Measurements from ENCODE around the gene PSMG4.

PSMG4 gene

DNA sequence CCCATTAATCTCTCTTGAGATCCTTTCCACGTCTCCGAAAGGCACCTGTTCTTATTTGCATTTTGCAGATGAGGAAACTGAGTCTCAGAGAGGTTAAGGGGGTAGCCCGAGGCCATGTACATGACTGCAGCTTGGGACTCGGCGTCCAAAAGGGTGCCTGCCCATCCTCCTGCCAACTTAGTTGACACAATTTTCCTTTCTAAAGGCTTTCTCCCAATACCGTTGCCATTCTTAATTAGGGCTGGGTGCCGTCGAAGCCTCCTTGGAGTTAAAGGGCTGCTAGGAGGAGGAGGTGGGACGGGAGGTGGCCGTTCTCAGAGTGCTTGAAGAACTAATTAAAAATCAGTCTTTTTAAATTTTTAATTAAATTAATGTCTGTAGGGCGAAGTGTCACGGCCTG, 546 bp upstream of the PSMG4 start:
- no peak for DNase-seq
- Histone ChIP-seq H3K27me3 (no peaks in the 10 kb centered on the region), H3K4me3 (peak overlapping the region; percentile 90 to 98), H3K4me1 (peaks cover 2 to 33% (median 22%) of the 10 kb centered on the region in 4 donors), H3K27ac (peak overlapping the region; percentile 72 to 74), H3K9me3 (no peaks in the 10 kb centered on the region), H3K36me3 (peaks cover 0 to under 1% (median 0%) of the 10 kb centered on the region in 3 donors)
- TF ChIP-seq, protein P1, sequence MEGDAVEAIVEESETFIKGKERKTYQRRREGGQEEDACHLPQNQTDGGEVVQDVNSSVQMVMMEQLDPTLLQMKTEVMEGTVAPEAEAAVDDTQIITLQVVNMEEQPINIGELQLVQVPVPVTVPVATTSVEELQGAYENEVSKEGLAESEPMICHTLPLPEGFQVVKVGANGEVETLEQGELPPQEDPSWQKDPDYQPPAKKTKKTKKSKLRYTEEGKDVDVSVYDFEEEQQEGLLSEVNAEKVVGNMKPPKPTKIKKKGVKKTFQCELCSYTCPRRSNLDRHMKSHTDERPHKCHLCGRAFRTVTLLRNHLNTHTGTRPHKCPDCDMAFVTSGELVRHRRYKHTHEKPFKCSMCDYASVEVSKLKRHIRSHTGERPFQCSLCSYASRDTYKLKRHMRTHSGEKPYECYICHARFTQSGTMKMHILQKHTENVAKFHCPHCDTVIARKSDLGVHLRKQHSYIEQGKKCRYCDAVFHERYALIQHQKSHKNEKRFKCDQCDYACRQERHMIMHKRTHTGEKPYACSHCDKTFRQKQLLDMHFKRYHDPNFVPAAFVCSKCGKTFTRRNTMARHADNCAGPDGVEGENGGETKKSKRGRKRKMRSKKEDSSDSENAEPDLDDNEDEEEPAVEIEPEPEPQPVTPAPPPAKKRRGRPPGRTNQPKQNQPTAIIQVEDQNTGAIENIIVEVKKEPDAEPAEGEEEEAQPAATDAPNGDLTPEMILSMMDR (IDR thresholded peaks at IDR 0.05): no peak
- intact Hi-C loops (cut with DNase I; ENCODE audit: low total_unique reads): no loop called here

DNA sequence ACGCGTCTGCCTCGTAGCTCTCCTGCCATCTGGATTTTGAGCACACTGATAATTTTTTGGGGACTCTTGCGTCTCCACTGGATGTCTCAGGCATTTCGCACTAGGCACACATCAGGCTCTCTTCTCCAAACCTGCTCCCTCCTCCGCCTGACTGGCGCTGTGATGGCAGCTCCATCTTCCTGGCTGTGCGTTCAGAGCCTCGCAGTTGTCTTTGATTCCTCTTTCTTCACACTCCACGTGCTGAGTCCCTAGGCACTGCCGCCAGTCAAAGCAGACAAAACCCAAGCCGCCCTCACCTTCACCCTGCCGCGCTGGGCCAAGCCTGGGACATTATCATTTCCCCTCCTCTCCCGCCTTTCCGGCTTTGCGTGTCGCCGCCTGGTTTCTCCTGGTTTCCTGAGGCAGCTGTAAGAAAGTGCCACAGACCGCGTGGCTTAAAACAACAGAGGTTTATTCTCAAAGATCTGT, 778 bp downstream of the PSMG4 start:
- H3K27ac ChIP-seq: peak overlapping the region; percentile 72 to 74
- H3K36me3 ChIP-seq: peaks cover 10 to 14% (median 12%) of the 10 kb centered on the region in 3 donors
- H3K4me3 ChIP-seq: peak overlapping the region; percentile 90 to 98
- TF ChIP-seq, protein P1 (IDR thresholded peaks at IDR 0.05): no peak
- intact Hi-C loops (cut with DNase I; ENCODE audit: low total_unique reads): no loop called here
- no peaks in the 10 kb centered on the region for H3K9me3 ChIP-seq
- H3K4me1 ChIP-seq: peaks cover 2 to 37% (median 22%) of the 10 kb centered on the region in 4 donors
- DNase-seq: no peak
- H3K27me3 ChIP-seq: no peaks in the 10 kb centered on the region

DNA sequence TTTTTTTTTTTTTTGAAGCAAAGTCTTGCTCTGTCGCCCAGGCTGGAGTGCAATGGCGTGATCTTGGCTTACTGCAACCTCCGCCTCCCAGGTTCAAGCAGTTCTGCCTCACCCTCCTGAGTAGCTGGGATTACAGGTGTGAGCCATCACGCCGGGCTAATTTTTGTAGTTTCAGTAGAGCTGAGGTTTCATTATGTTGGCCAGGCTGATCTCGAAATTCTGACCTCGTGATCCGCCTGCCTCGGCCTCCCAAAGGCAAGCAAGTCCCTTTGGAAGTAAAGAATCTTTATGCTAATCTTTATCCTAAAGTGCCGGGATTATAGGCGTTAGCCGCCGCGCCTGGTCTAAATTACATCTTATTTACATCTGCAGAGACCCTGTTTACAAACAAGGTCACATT, 1.5 kb downstream of the PSMG4 start:
- Histone ChIP-seq H3K4me3 (peak overlapping the region; percentile 90 to 98), H3K27ac (no peak overlapping the region), H3K27me3 (no peaks in the 10 kb centered on the region), H3K4me1 (peaks cover 2 to 37% (median 22%) of the 10 kb centered on the region in 4 donors), H3K9me3 (no peaks in the 10 kb centered on the region), H3K36me3 (peaks cover 10 to 18% (median 18%) of the 10 kb centered on the region in 3 donors)
- intact Hi-C loops (cut with DNase I; ENCODE audit: low total_unique reads): no loop called here
- DNase-seq: no peak
- TF ChIP-seq, protein P1 (IDR thresholded peaks at IDR 0.05): no peak

DNA sequence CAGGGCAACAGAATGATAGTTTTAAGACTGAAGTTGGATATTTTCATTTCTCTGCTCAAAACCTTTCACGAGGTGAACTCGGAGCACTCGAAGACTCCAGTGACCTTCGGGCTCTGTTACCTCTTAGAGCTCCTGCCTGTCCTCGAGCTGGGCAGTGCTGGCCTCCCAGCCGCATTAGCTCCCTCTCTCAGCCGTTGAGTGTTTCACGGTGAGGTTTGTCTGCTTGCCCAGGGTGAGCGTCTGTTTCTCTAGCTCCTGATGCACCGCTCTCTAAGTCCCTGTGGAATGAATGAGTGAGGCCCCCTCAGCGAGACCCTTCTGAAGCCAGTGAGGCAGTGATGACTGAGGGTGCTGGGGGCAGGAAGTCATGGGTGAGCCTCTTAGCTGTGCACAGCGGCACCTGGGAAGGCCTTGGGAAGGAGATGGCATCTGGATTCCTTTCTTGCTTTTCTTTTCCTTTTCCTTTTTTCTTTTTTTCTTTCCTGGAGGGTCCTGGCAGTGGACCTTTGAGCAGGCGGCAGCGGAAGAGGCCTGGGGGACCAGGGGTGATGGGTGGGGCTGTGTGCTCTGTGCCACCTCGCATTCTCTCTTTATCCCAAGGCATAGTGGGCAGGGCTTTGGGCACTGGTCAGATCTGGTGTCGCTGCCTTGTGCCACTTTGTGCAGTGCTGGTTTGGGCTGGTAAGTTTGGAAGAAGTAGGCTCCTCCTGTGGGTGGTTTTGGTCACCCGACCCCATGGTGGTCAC, 2.2 kb downstream of the PSMG4 start:
- peaks cover 2 to 37% (median 22%) of the 10 kb centered on the region in 4 donors for H3K4me1 ChIP-seq
- TF ChIP-seq, protein P1 (IDR thresholded peaks at IDR 0.05): no peak
- no peak overlapping the region for H3K27ac ChIP-seq
- H3K9me3 ChIP-seq: no peaks in the 10 kb centered on the region
- intact Hi-C loops (cut with DNase I; ENCODE audit: low total_unique reads): no loop called here
- no peaks in the 10 kb centered on the region for H3K27me3 ChIP-seq
- H3K4me3 ChIP-seq: peak overlapping the region in 1 of 2 donors; percentile 98
- peaks cover 10 to 24% (median 18%) of the 10 kb centered on the region in 3 donors for H3K36me3 ChIP-seq
- no peak for DNase-seq

DNA sequence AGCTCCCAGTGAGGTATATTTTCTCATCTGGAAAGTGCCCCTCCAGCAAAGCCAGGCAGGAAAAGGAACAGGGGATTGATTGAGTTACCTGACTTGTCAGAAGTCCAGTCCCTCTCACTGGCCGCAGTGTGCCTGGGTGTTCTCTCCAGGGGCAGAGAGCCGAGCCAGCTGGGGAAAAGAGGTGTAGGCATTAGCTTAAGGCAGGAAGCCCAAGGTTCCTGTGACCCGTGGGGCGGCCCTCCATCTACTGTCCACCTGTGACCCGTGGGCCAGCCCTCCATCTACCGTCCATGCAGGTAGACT, 2.7 kb downstream of the PSMG4 start:
- peaks cover 2 to 37% (median 22%) of the 10 kb centered on the region in 4 donors for H3K4me1 ChIP-seq
- no peak for DNase-seq
- intact Hi-C loops (cut with DNase I; ENCODE audit: low total_unique reads): no loop called here
- no peaks in the 10 kb centered on the region for H3K27me3 ChIP-seq
- H3K4me3 ChIP-seq: no peak overlapping the region
- TF ChIP-seq, protein P1 (IDR thresholded peaks at IDR 0.05): no peak
- H3K27ac ChIP-seq: no peak overlapping the region
- no peaks in the 10 kb centered on the region for H3K9me3 ChIP-seq
- H3K36me3 ChIP-seq: peaks cover 10 to 25% (median 18%) of the 10 kb centered on the region in 3 donors
